OCI-LY1 (cell line): ENCODE data around the gene CCNE1.

Experiments used
- H2AFZ ChIP-seq: fragments of 200-600 bp; sonication (generic), shearing (Covaris generic); 2 replicates; pipeline ENCODE4 v1.6.0; 2014; ENCODE audit warnings: antibody characterized with exemption, mild to moderate bottlenecking, low read length
- H3F3A ChIP-seq: fragments of 200-600 bp; sonication (generic), shearing (Covaris generic); 2 replicates; pipeline ENCODE4 v1.6.0; 2014; ENCODE audit warnings: mild to moderate bottlenecking, antibody characterized with exemption, low read length, moderate library complexity; ENCODE audit not compliant: insufficient read depth
- H3K27ac ChIP-seq: fragments of 200-600 bp; sonication (generic); 2 replicates; pipeline ENCODE4 v1.5.1; 2014; ENCODE audit warnings: low read length, mixed run types, mild to moderate bottlenecking, low read depth; ENCODE audit not compliant: poor library complexity, severe bottlenecking
- H3K27me3 ChIP-seq: fragments of 200-600 bp; sonication (generic); 2 replicates; pipeline ENCODE4 v1.6.0; 2014; ENCODE audit warnings: antibody characterized with exemption, mild to moderate bottlenecking, low read length, moderate library complexity; ENCODE audit not compliant: insufficient read depth
- H3K36me3 ChIP-seq: fragments of 200-600 bp; sonication (generic); 2 replicates; pipeline ENCODE4 v1.6.1; 2014; ENCODE audit warnings: mild to moderate bottlenecking, antibody characterized with exemption, low read length, moderate library complexity, mixed read lengths; ENCODE audit not compliant: insufficient read depth
- H3K4me1 ChIP-seq: fragments of 200-600 bp; sonication (generic); 2 replicates; pipeline ENCODE4 v1.5.1; 2014; ENCODE audit warnings: mild to moderate bottlenecking, low read length, moderate library complexity; ENCODE audit not compliant: insufficient read depth, severe bottlenecking
- H3K4me2 ChIP-seq: fragments of 200-600 bp; sonication (generic), shearing (Covaris generic); 2 replicates; pipeline ENCODE4 v1.6.1; 2014; ENCODE audit warnings: low read length
- H3K4me3 ChIP-seq: fragments of 200-600 bp; sonication (generic); 2 replicates; pipeline ENCODE4 v1.5.1; 2014; ENCODE audit warnings: low read length, low read depth, mild to moderate bottlenecking, mixed read lengths; ENCODE audit not compliant: poor library complexity, severe bottlenecking
- H3K79me2 ChIP-seq: fragments of 200-600 bp; shearing (Covaris generic); 2 replicates; pipeline ENCODE4 v1.6.1; 2016; ENCODE audit warnings: mixed run types, low read length, mixed read lengths; ENCODE audit not compliant: insufficient read depth
- H3K9ac ChIP-seq: fragments of 200-600 bp; sonication (generic), shearing (Covaris generic); 2 replicates; pipeline ENCODE4 v1.6.1; 2014; ENCODE audit warnings: mild to moderate bottlenecking, low read length, mixed read lengths
- H3K9me2 ChIP-seq: fragments of 200-600 bp; sonication (generic), shearing (Covaris generic); 2 replicates; pipeline ENCODE4 v1.6.1; 2014; ENCODE audit warnings: low read depth, mild to moderate bottlenecking, low read length, mixed read lengths
- H3K9me3 ChIP-seq: fragments of 200-600 bp; shearing (Covaris generic); 2 replicates; pipeline ENCODE4 v1.6.1; 2014; ENCODE audit warnings: low read length, mixed read lengths
- H4K20me1 ChIP-seq: fragments of 200-600 bp; sonication (generic), shearing (Covaris generic); 2 replicates; pipeline ENCODE4 v1.6.0; 2016; ENCODE audit warnings: mild to moderate bottlenecking, low read length; ENCODE audit not compliant: insufficient read depth
- CTCF ChIP-seq: fragments of 200-600 bp; sonication (generic), shearing (Covaris generic); IDR thresholded peaks from 2 replicates; pipeline ENCODE4 v1.5.1; 2017; ENCODE audit warnings: mild to moderate bottlenecking, antibody characterized with exemption, low read length, moderate library complexity, mixed read lengths
- EZH2 ChIP-seq: fragments of 200-600 bp; sonication (generic), shearing (Covaris generic); IDR thresholded peaks from 2 replicates; pipeline ENCODE4 v1.8.0; 2017; ENCODE audit warnings: borderline replicate concordance, mixed run types, mild to moderate bottlenecking, antibody characterized with exemption, low read length, moderate library complexity, mixed read lengths

The CCNE1 gene

GRCh38 chr19:29872224-29872731 is 60.5 kb downstream of the CCNE1 start:
- Histone ChIP-seq H3K79me2 (no peaks in the 10 kb centered on the region), H2AFZ (no peak overlapping the region), H3K9me2 (no peaks in the 10 kb centered on the region), H3K4me1 (peaks cover 6% of the 10 kb centered on the region), H3K9me3 (peaks cover 4% of the 10 kb centered on the region; the same call in 1 of the 2 replicates), H3K27ac (no peak overlapping the region), H3K4me3 (no peak overlapping the region), H3K27me3 (no peaks in the 10 kb centered on the region; the same call in none of the 2 replicates), H3K36me3 (no peaks in the 10 kb centered on the region), H4K20me1 (no peaks in the 10 kb centered on the region), H3F3A (no peaks in the 10 kb centered on the region), H3K4me2 (no peak overlapping the region), H3K9ac (no peak overlapping the region)
- TF ChIP-seq CTCF (no peak), EZH2 (no peak)

- Histone ChIP-seq H3F3A (no peaks in the 10 kb centered on the region), H3K9me2 (no peaks in the 10 kb centered on the region), H3K36me3 (no peaks in the 10 kb centered on the region), H4K20me1 (no peaks in the 10 kb centered on the region), H3K4me1 (peaks cover 6% of the 10 kb centered on the region), H3K4me2 (peak overlapping the region; percentile 62), H3K79me2 (no peaks in the 10 kb centered on the region), H3K4me3 (peak overlapping the region; percentile 50), H3K9me3 (peaks cover under 1% of the 10 kb centered on the region; the same call in 1 of the 2 replicates), H3K27me3 (no peaks in the 10 kb centered on the region; the same call in none of the 2 replicates), H2AFZ (no peak overlapping the region), H3K9ac (no peak overlapping the region), H3K27ac (no peak overlapping the region)
- TF ChIP-seq CTCF, result peak; percentile 75
- no peak for TF ChIP-seq EZH2
Measured at GRCh38 chr19:29873024-29873800, 61.4 kb downstream of the CCNE1 start.
